ENCODE measurements around the gene DLGAP1. TPM values are rescaled to one million over a fixed set of nuclear protein-coding genes. Genes with fewer than 3 reads are reported as not detected.

The DLGAP1 gene
- total and polyA plus RNA-seq, 2 of the 4 experiments (the other 2 are of a cell fraction), result under 0.01 to 0.09 TPM

DNA sequence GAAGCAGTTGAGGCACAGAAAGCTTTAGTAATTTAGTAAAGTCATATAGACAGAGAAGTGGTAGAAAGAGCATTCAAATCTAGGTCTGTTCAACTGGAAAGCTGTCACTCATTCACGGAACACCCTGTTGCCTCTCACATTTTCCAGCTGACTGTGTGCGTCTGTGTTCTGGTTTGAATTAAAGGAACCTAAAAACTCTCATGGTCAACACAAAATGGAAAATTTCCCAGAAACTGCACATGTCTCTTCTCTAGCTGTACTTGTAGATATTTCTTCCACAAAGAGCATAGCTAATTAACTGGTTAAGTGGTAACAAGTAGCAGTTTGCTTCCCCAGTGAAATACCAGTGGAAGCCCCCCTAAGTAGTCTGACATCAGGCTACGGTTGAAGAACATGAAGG is 614.3 kb downstream of the DLGAP1 start:
- WGBS, 2 experiments (ENCODE audit: extremely low coverage in 2 of 2, insufficient read length in 1 of 2), result no CpG with 5 or more reads among the region's 3 CpGs
- Histone ChIP-seq H3K36me3 (ENCODE audit: control insufficient read depth, insufficient read depth, low read length) (no peaks in the 10 kb centered on the region), H3K4me3 (ENCODE audit: insufficient read depth, low read depth, low read length) (no peak overlapping the region), H2BK5ac (ENCODE audit: low read depth, low read length, poor library complexity, severe bottlenecking) (no peak overlapping the region), H3K79me1 (ENCODE audit: low read depth in 1 of 2, low read length in 2 of 2) (no peaks in the 10 kb centered on the region), H3K9ac (ENCODE audit: low read depth, low read length) (no peak overlapping the region), H3K23ac (ENCODE audit: low read depth, low read length) (no peak overlapping the region), H4K8ac (ENCODE audit: low read depth in 2 of 2, low read length in 2 of 2) (no peak overlapping the region), H2BK15ac (ENCODE audit: low read depth, low read length) (no peak overlapping the region), H3K4me1 (ENCODE audit: control insufficient read depth, insufficient read depth, low read length) (no peaks in the 10 kb centered on the region), H3K14ac (replicated peaks; ENCODE audit: low read depth, low read length) (no peak overlapping the region), H4K91ac (ENCODE audit: insufficient read depth, low read depth, low read length) (no peak overlapping the region), H3K27ac (ENCODE audit: insufficient read depth, low read length) (no peak overlapping the region), H4K20me1 (ENCODE audit: insufficient read depth, low read length) (no peaks in the 10 kb centered on the region), H3K4me2 (ENCODE audit: low read depth, low read length) (no peak overlapping the region), H3K9me3 (ENCODE audit: control insufficient read depth, insufficient read depth, low read length) (no peaks in the 10 kb centered on the region), H2AFZ (replicated peaks; ENCODE audit: low read length, poor library complexity) (no peak overlapping the region), H3K4ac (ENCODE audit: low read depth, low read length) (no peak overlapping the region), H2AK9ac (replicated peaks; ENCODE audit: low read depth, low read length, poor library complexity) (no peak overlapping the region), H4K5ac (ENCODE audit: low read depth, low read length) (no peak overlapping the region), H2BK20ac (ENCODE audit: low read depth, low read length) (no peak overlapping the region), H2BK120ac (ENCODE audit: low read depth, low read length) (no peak overlapping the region), H3K18ac (ENCODE audit: low read depth, low read length) (no peak overlapping the region), H3K9me1 (ENCODE audit: insufficient read depth, low read length) (no peaks in the 10 kb centered on the region), H3K27me3 (ENCODE audit: control insufficient read depth, insufficient read depth, low read length) (no peaks in the 10 kb centered on the region; the same call in 1 of the 2 replicates), H3K56ac (ENCODE audit: extremely low read depth, insufficient read depth, low read length) (no peak overlapping the region), H2AK5ac (ENCODE audit: low read depth, low read length) (no peak overlapping the region)
- CTCF ChIA-PET, result interaction anchor here (0.9 kb wide), 1 partner anchor 154 kb away, joined by 3 read pairs; no protein-coding TSS in a partner anchor
- POLR2A ChIA-PET (ENCODE audit: unreplicated experiment), result no interaction called here
- BruUV-seq (replicated peaks), result no TSS peak
- in situ Hi-C loops (cut with MboI; ENCODE audit: low sequenced_read_pairs) (no loop called here), dilution Hi-C loops (cut with HindIII; ENCODE audit: low sequenced_read_pairs, unreplicated experiment) (no loop called here), intact Hi-C loops (cut with micrococcal nuclease) (no loop called here)
- ATAC-seq (ENCODE audit: low read depth), result no peak
- no peak for TF ChIP-seq POLR2A (IDR thresholded peaks at IDR 0.05; ENCODE audit: low read depth, low read length)
- no peak for TF ChIP-seq RCOR1 (IDR thresholded peaks at IDR 0.05; ENCODE audit: insufficient replicate concordance, low read length)
- no peak for TF ChIP-seq NFE2L2 (IDR thresholded peaks at IDR 0.05; ENCODE audit: low read depth, low read length)
- TF ChIP-seq SMC3 (IDR thresholded peaks at IDR 0.05; ENCODE audit: low read depth, low read length), result no peak
- no peak for TF ChIP-seq MXI1 (IDR thresholded peaks at IDR 0.05; ENCODE audit: borderline replicate concordance, low read depth, low read length)
- no peak for TF ChIP-seq RFX5 (IDR thresholded peaks at IDR 0.05; ENCODE audit: low read depth, low read length)
- no peak for TF ChIP-seq FOS (IDR thresholded peaks at IDR 0.05; ENCODE audit: low read depth, low read length)
- TF ChIP-seq, protein P1, sequence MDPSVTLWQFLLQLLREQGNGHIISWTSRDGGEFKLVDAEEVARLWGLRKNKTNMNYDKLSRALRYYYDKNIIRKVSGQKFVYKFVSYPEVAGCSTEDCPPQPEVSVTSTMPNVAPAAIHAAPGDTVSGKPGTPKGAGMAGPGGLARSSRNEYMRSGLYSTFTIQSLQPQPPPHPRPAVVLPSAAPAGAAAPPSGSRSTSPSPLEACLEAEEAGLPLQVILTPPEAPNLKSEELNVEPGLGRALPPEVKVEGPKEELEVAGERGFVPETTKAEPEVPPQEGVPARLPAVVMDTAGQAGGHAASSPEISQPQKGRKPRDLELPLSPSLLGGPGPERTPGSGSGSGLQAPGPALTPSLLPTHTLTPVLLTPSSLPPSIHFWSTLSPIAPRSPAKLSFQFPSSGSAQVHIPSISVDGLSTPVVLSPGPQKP (IDR thresholded peaks at IDR 0.05; ENCODE audit: borderline replicate concordance, low read depth, low read length), result no peak
- TF ChIP-seq BHLHE40 (IDR thresholded peaks at IDR 0.05; ENCODE audit: low read depth, low read length), result no peak
- no peak for TF ChIP-seq MAFK (IDR thresholded peaks at IDR 0.05; ENCODE audit: low read depth, low read length)
- TF ChIP-seq, protein P2, sequence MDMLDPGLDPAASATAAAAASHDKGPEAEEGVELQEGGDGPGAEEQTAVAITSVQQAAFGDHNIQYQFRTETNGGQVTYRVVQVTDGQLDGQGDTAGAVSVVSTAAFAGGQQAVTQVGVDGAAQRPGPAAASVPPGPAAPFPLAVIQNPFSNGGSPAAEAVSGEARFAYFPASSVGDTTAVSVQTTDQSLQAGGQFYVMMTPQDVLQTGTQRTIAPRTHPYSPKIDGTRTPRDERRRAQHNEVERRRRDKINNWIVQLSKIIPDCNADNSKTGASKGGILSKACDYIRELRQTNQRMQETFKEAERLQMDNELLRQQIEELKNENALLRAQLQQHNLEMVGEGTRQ (IDR thresholded peaks at IDR 0.05; ENCODE audit: low read depth, low read length), result no peak
- TF ChIP-seq CEBPB (IDR thresholded peaks at IDR 0.05; ENCODE audit: low read depth, low read length), result no peak
- no peak for TF ChIP-seq MAZ (IDR thresholded peaks at IDR 0.05; ENCODE audit: borderline replicate concordance, low read depth, low read length)
- TF ChIP-seq, protein P3, sequence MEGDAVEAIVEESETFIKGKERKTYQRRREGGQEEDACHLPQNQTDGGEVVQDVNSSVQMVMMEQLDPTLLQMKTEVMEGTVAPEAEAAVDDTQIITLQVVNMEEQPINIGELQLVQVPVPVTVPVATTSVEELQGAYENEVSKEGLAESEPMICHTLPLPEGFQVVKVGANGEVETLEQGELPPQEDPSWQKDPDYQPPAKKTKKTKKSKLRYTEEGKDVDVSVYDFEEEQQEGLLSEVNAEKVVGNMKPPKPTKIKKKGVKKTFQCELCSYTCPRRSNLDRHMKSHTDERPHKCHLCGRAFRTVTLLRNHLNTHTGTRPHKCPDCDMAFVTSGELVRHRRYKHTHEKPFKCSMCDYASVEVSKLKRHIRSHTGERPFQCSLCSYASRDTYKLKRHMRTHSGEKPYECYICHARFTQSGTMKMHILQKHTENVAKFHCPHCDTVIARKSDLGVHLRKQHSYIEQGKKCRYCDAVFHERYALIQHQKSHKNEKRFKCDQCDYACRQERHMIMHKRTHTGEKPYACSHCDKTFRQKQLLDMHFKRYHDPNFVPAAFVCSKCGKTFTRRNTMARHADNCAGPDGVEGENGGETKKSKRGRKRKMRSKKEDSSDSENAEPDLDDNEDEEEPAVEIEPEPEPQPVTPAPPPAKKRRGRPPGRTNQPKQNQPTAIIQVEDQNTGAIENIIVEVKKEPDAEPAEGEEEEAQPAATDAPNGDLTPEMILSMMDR (conservative IDR thresholded peaks at IDR 0.05; ENCODE audit: low read depth, low read length), result no peak
- TF ChIP-seq CHD1 (IDR thresholded peaks at IDR 0.05; ENCODE audit: low read depth, low read length), result no peak
- TF ChIP-seq RAD21 (IDR thresholded peaks at IDR 0.05; ENCODE audit: low read length), result no peak
- DNase-seq, result no peak
